BLaER1 treated with 17β-estradiol and CSF1 and Interleukin-3, amounts not matched to agents 10 nM and 100 nM (cell line): ENCODE data around the gene LILRB3.
"Not testable (repeated sequence)": the region's sequence is repeated elsewhere in the genome, so short reads cannot be mapped to it uniquely, and the experiment has no call there.

Experiments
- H3K27ac ChIP-seq, 11 experiments: shearing (Covaris generic); formaldehyde crosslinking; 2 replicates each; pipeline ENCODE4 v1.8.1; 2022
- H3K27me3 ChIP-seq, 11 experiments: shearing (Covaris generic); formaldehyde crosslinking; 2 replicates each; pipeline ENCODE4 v1.8.1; 2022
- H3K36me3 ChIP-seq, 11 experiments: shearing (Covaris generic); formaldehyde crosslinking; 2 replicates each; pipeline ENCODE4 v1.8.1; 2022
- H3K4me1 ChIP-seq, 10 experiments: shearing (Covaris generic); formaldehyde crosslinking; 2 replicates each; pipeline ENCODE4 v1.8.1; 2022
- H3K4me2 ChIP-seq, 11 experiments: shearing (Covaris generic); formaldehyde crosslinking; 2 replicates each; pipeline ENCODE4 v1.8.1; 2022
- H3K4me3 ChIP-seq, 10 experiments: shearing (Covaris generic); formaldehyde crosslinking; 2 replicates each; pipeline ENCODE4 v1.8.1; 2022
- H3K9ac ChIP-seq, 11 experiments: shearing (Covaris generic); formaldehyde crosslinking; 2 replicates each; pipeline ENCODE4 v1.8.1; 2022
- H3K9me3 ChIP-seq, 11 experiments: shearing (Covaris generic); formaldehyde crosslinking; replicated peaks in 1 of 11; 2 replicates each; pipeline ENCODE4 v1.8.1; 2022
- H4K20me1 ChIP-seq, 11 experiments: shearing (Covaris generic); formaldehyde crosslinking; 2 replicates each; pipeline ENCODE4 v1.8.1; 2022
- Cebpa-rat ChIP-seq, 11 experiments: shearing (Covaris generic); IDR thresholded peaks; 2 replicates each; pipeline ENCODE4 v1.8.1; 2022

Gene LILRB3

DNA sequence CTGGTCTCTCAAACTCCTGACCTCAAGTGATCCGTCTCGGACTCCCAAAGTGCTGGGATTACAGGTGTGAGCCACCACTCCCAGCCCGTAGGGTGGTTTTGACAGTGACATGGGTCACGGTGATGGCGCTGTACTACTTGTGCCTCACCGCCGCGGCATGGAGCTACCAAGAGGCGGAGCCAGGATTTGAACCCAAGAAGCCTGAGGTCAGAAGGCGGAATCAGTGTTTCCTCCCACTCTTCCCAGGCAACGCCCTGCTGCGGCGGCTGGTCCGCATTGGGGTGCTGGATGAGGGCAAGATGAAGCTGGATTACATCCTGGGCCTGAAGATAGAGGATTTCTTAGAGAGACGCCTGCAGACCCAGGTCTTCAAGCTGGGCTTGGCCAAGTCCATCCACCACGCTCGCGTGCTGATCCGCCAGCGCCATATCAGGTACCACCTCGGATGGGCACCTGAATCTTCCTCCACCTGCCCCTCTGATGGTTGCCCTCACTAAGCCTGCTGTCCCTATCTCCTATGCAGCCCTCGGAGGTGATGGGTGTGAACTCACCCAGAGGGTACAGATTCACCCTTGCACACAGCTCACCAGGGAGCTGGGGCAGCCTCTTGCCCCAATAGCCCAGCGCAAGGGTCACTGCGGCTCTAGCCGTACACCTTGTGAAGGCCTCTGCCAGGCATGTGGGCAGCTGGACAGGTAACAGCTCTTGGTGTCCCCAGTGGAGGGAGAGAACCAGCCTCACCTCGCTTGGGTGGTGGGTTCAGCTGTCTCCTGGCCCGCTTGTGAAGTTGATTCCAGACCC, 16.6 kb downstream of the LILRB3 start:
- Histone ChIP-seq H3K4me2 (peak overlapping the region; percentile 87 to 99 (median 97)), H3K9ac (peak overlapping the region; percentile 91 to 99 (median 97))

GRCh38 chr19:54204767-54205468, 17.9 kb downstream of the LILRB3 start:
- peaks cover 33 to 91% (median 64%) of the 10 kb centered on the region in 11 experiments; a peak in 21 of 22 replicates for H4K20me1 ChIP-seq
- H3K4me3 ChIP-seq: peak overlapping the region; percentile 81 to 98 (median 96); a peak in 19 of 20 replicates
- H3K9me3 ChIP-seq: no peaks in the 10 kb centered on the region; a peak in 1 of 22 replicates
- peak overlapping the region; percentile 30 to 100 (median 97); a peak in 19 of 22 replicates for H3K27ac ChIP-seq
- peaks cover 68 to 86% (median 82%) of the 10 kb centered on the region in 11 experiments for H3K36me3 ChIP-seq
- peak overlapping the region; percentile 87 to 99 (median 97) for H3K4me2 ChIP-seq
- peaks cover 52 to 88% (median 79%) of the 10 kb centered on the region in 10 experiments for H3K4me1 ChIP-seq
- TF ChIP-seq Cebpa-rat (IDR thresholded peaks at IDR 0.05): no peak
- peak overlapping the region; percentile 91 to 99 (median 97) for H3K9ac ChIP-seq
- H3K27me3 ChIP-seq: no peaks in the 10 kb centered on the region

More for the DNA sequence above, 16.6 kb downstream of the LILRB3 start:
- no peak for TF ChIP-seq Cebpa-rat (IDR thresholded peaks at IDR 0.05)
- peaks cover 66 to 91% (median 83%) of the 10 kb centered on the region in 11 experiments for H3K36me3 ChIP-seq
- H3K27ac ChIP-seq: peak overlapping the region; percentile 94 to 100 (median 97)
- peak overlapping the region; percentile 30 to 98 (median 93); a peak in 19 of 20 replicates for H3K4me3 ChIP-seq
- H4K20me1 ChIP-seq: peaks cover 28 to 100% (median 62%) of the 10 kb centered on the region in 11 experiments; a peak in 21 of 22 replicates
- peaks cover 63 to 98% (median 89%) of the 10 kb centered on the region in 10 experiments for H3K4me1 ChIP-seq
- H3K27me3 ChIP-seq: no peaks in the 10 kb centered on the region
- no peaks in the 10 kb centered on the region; a peak in 1 of 22 replicates for H3K9me3 ChIP-seq

GRCh38 chr19:54203151-54203611, 19.6 kb downstream of the LILRB3 start:
- Histone ChIP-seq H3K4me3 (peak overlapping the region; percentile 81 to 98 (median 96)), H3K36me3 (peaks cover 66 to 77% (median 68%) of the 10 kb centered on the region in 11 experiments), H3K4me1 (peaks cover 49 to 75% (median 68%) of the 10 kb centered on the region in 10 experiments), H3K9ac (peak overlapping the region; percentile 91 to 99 (median 97)), H3K9me3 (no peaks in the 10 kb centered on the region; a peak in 1 of 22 replicates), H3K27ac (peak overlapping the region; percentile 95 to 100 (median 97)), H4K20me1 (peaks cover 33 to 74% (median 64%) of the 10 kb centered on the region in 11 experiments; a peak in 21 of 22 replicates), H3K4me2 (peak overlapping the region; percentile 87 to 99 (median 97)), H3K27me3 (no peaks in the 10 kb centered on the region)
- TF ChIP-seq Cebpa-rat (IDR thresholded peaks at IDR 0.05): no peak

DNA sequence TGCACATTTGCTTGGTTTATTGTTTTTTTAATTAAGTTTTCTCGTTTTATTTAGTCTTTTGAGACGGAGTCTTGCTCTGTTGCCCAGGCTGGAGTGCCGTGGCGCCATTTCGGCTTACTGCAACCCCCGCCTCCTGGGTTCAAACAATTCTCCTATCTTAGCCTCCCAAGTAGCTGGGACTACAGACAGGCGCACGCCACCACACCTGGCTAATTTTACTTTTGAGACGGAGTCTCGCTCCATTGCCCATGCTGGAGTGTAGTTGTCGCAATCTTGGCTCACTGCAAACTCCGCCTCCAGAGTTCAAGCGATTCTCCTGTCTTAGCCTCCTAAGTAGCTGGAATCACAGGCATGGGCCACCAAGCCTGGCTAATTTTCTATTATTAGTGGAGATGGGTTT, 20.8 kb downstream of the LILRB3 start:
- peak overlapping the region; percentile 87 to 99 (median 97) for H3K4me2 ChIP-seq
- no peaks in the 10 kb centered on the region; a peak in 1 of 22 replicates for H3K9me3 ChIP-seq
- H3K4me1 ChIP-seq: peaks cover 53 to 63% (median 61%) of the 10 kb centered on the region in 10 experiments
- H3K36me3 ChIP-seq: peaks cover 59 to 79% (median 68%) of the 10 kb centered on the region in 11 experiments
- H4K20me1 ChIP-seq: peaks cover 33 to 62% (median 60%) of the 10 kb centered on the region in 11 experiments; a peak in 21 of 22 replicates
- TF ChIP-seq Cebpa-rat (IDR thresholded peaks at IDR 0.05): peak in 2 of 11 experiments; percentile 32 to 38; a peak in 1 of 22 replicates
- peak overlapping the region; percentile 95 to 100 (median 97) for H3K27ac ChIP-seq
- H3K4me3 ChIP-seq: peak overlapping the region; percentile 81 to 98 (median 96)
- H3K27me3 ChIP-seq: no peaks in the 10 kb centered on the region
- peak overlapping the region; percentile 91 to 99 (median 97) for H3K9ac ChIP-seq

GRCh38 chr19:54201172-54201701, 21.6 kb downstream of the LILRB3 start:
- Histone ChIP-seq H3K4me2 (peak overlapping the region; percentile 87 to 99 (median 97)), H3K4me3 (peak overlapping the region; percentile 81 to 98 (median 96)), H4K20me1 (peaks cover 33 to 54% (median 52%) of the 10 kb centered on the region in 11 experiments; a peak in 21 of 22 replicates), H3K4me1 (peaks cover 53 to 61% (median 53%) of the 10 kb centered on the region in 10 experiments), H3K9ac (peak overlapping the region; percentile 91 to 99 (median 97)), H3K27ac (peak overlapping the region; percentile 95 to 100 (median 97)), H3K9me3 (no peaks in the 10 kb centered on the region; a peak in 1 of 22 replicates), H3K27me3 (no peaks in the 10 kb centered on the region), H3K36me3 (peaks cover 52 to 77% (median 66%) of the 10 kb centered on the region in 11 experiments)
- TF ChIP-seq Cebpa-rat (IDR thresholded peaks at IDR 0.05): no peak

DNA sequence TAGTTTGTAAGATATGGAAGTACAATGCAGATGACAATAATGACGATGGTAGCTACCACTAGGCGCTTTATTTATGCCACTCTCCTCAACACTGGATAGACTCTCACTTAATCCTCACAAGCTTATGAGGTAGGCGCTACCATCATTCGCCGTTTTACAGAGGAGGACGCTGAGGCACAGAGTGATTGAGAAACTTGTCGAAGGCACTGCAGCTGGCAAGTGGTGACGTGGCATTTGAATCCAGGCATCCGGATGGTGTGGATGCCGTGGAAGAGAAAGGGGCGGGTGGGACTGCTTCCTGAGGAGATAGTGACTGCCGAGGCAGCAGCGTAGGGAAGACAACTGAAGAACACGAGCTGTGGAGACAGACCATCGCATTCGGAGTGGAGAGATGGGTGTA, 23.4 kb downstream of the LILRB3 start:
- no peak for TF ChIP-seq Cebpa-rat (IDR thresholded peaks at IDR 0.05)
- Histone ChIP-seq H3K9ac (peak overlapping the region; percentile 91 to 99 (median 97); a peak in 16 of 22 replicates), H4K20me1 (peaks cover 33 to 38% (median 35%) of the 10 kb centered on the region in 11 experiments; a peak in 21 of 22 replicates), H3K27ac (peak overlapping the region in 10 of 11 experiments; percentile 95 to 100 (median 98); a peak in 12 of 22 replicates), H3K27me3 (no peaks in the 10 kb centered on the region), H3K4me2 (peak overlapping the region in 10 of 11 experiments; percentile 78 to 98 (median 86); a peak in 18 of 22 replicates), H3K36me3 (peaks cover 46 to 76% (median 61%) of the 10 kb centered on the region in 11 experiments), H3K4me1 (peaks cover 34 to 61% (median 36%) of the 10 kb centered on the region in 10 experiments), H3K4me3 (peak overlapping the region in 1 of 10 experiments; percentile 96; a peak in 1 of 20 replicates), H3K9me3 (no peaks in the 10 kb centered on the region; a peak in 1 of 22 replicates)

- no peaks in the 10 kb centered on the region; a peak in 1 of 22 replicates for H3K9me3 ChIP-seq
- TF ChIP-seq Cebpa-rat (IDR thresholded peaks at IDR 0.05): no peak
- peaks cover 24 to 76% (median 28%) of the 10 kb centered on the region in 10 experiments for H3K4me1 ChIP-seq
- H3K9ac ChIP-seq: no peak overlapping the region
- H3K4me2 ChIP-seq: peak overlapping the region in 3 of 11 experiments; percentile 31 to 58 (median 53); a peak in 5 of 22 replicates
- peaks cover 12 to 30% (median 20%) of the 10 kb centered on the region in 11 experiments; a peak in 21 of 22 replicates for H4K20me1 ChIP-seq
- H3K4me3 ChIP-seq: no peak overlapping the region
- no peak overlapping the region for H3K27ac ChIP-seq
- peaks cover 43 to 75% (median 59%) of the 10 kb centered on the region in 11 experiments for H3K36me3 ChIP-seq
- no peaks in the 10 kb centered on the region for H3K27me3 ChIP-seq
Observed at GRCh38 chr19:54197121-54197520, 25.7 kb downstream of the LILRB3 start.

DNA sequence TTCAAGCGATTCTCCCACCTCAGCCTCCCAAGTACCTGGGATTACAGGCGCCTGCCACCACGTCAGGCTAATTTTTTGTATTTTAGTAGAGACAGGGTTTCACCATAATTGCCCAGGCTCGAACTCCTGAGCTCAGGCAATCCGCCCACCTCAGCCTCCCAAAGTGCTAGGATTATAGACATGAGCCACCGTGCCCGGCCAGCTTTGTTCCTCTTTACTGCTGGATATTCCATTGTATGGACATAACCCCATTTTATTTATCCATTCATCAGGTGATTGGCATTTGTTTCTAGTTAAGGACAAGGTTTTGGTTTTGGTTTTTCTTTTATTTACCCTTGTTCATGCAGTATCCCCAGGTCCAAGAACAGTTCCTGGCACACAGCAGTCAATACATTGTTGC, 26.3 kb downstream of the LILRB3 start:
- no peak overlapping the region for H3K4me3 ChIP-seq
- peaks cover 26 to 78% (median 31%) of the 10 kb centered on the region in 10 experiments for H3K4me1 ChIP-seq
- H3K4me2 ChIP-seq: peak overlapping the region in 3 of 11 experiments; percentile 31 to 58 (median 53); a peak in 6 of 22 replicates
- no peak for TF ChIP-seq Cebpa-rat (IDR thresholded peaks at IDR 0.05)
- no peak overlapping the region for H3K9ac ChIP-seq
- peaks cover 37 to 69% (median 53%) of the 10 kb centered on the region in 11 experiments for H3K36me3 ChIP-seq
- H3K9me3 ChIP-seq: no peaks in the 10 kb centered on the region; a peak in 1 of 22 replicates
- H4K20me1 ChIP-seq: peaks cover 9 to 28% (median 20%) of the 10 kb centered on the region in 11 experiments; a peak in 21 of 22 replicates
- H3K27me3 ChIP-seq: no peaks in the 10 kb centered on the region
- H3K27ac ChIP-seq: no peak overlapping the region

DNA sequence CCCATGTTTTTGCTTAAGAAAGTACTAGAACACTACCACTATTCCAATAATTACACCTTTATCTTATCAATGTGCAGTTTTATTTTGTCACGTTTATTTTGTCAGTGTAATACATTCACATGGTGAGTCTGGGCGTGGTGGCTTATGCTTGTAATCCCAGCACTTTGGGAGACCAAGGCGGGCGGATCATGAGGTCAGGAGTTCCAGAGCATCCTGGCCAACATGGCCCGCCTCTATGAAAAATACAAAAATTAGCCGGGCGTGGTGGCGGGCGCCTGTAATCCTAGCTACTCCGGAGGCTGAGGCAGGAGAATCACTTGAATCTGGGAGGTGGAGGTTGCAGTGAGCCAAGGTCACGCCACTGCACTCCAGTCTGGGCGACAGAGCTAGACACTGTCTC, 28.3 kb downstream of the LILRB3 start:
- H3K9me3 ChIP-seq, H3K4me3 ChIP-seq, H3K27me3 ChIP-seq, H3K27ac ChIP-seq: not testable (repeated sequence)
- Histone ChIP-seq H3K9ac (peak overlapping the region in 2 of 11 experiments; percentile 13 to 93; a peak in 2 of 22 replicates), H3K36me3 (peaks cover 32 to 63% (median 47%) of the 10 kb centered on the region in 11 experiments), H3K4me1 (peaks cover 18 to 71% (median 23%) of the 10 kb centered on the region in 10 experiments), H4K20me1 (peaks cover 4 to 21% (median 16%) of the 10 kb centered on the region in 11 experiments; a peak in 13 of 22 replicates), H3K4me2 (peak overlapping the region in 2 of 11 experiments; percentile 93 to 97; a peak in 4 of 22 replicates)
